COR-L47 (cell line): ENCODE results near the gene KRT76.
"Not testable (repeated sequence)": the region's sequence is repeated elsewhere in the genome, so short reads cannot be mapped to it uniquely, and the experiment has no call there.

Experiments
- DNase-seq: peaks from one replicate; lab custom pipeline; 2025; lab: John Stamatoyannopoulos, UW

KRT76 gene

DNA sequence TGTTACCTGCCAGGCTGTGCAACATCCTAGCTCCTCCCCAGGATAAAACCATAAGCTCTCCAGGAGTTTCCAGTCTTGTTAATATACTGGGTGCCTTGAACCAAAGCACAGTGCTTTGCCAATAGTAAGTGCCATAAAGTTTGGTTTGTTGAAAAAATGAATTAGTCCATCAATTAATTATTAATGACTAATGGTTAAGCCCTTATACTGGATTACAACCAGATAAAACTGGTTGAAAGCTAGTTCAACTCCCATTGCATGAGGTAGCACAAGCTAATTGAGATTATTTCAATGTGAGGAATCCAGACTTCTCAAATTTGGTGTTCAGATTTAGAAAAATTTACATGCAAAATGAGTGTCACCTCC is 20.4 kb upstream of the KRT76 start:
- DNase-seq, result no peak

DNA sequence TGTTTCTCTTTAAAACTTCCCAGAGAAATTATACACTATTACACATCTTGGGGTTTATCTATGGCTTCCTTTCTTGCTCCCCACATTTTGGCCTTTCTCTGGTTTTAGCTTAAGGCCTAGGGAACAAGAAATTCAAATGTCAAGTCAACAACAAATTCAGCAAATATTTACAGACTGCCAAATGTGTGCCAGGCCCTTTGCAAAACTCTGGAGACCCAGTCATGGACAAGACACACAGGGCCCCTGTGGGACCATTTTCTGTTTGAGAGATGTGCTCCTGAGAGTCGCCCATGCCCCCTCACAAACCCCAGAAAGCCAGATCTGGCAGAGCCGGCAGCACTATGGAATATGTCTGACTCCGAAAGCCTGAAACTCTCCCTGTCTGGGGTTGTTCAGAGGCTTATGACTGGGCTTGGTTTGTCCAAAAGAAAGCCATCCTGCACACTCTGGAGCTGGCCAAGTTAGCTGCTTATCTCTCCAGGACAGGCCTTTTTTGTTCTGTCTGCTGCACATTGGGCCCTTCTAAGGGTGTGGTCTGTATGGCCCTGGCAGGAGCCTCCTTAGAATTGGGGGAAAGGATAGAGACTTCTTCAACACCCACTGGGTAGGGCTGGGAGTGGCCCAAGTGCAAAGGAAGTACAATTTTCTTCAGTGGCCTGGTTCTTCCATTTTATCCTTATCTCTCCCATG is 19.8 kb upstream of the KRT76 start:
- DNase-seq, result no peak

DNA sequence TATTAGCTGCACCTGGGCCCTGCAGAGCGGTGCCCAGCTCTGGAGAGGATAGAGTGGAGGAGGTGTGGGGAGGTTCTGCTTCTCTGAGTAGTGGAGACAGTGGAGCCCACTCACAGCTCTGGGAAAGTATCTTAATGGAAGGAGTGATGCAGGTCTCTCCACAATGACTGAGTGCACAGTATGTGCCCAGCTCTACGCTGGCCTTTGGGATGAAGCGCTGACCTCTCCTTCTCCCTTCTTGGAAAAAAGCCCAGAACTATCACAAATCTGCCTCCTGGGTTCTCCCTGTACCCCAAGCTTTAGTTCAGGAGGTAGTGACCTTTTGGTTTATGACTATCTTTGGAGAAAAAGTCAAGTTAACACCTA is 19.3 kb upstream of the KRT76 start:
- DNase-seq, result no peak

DNA sequence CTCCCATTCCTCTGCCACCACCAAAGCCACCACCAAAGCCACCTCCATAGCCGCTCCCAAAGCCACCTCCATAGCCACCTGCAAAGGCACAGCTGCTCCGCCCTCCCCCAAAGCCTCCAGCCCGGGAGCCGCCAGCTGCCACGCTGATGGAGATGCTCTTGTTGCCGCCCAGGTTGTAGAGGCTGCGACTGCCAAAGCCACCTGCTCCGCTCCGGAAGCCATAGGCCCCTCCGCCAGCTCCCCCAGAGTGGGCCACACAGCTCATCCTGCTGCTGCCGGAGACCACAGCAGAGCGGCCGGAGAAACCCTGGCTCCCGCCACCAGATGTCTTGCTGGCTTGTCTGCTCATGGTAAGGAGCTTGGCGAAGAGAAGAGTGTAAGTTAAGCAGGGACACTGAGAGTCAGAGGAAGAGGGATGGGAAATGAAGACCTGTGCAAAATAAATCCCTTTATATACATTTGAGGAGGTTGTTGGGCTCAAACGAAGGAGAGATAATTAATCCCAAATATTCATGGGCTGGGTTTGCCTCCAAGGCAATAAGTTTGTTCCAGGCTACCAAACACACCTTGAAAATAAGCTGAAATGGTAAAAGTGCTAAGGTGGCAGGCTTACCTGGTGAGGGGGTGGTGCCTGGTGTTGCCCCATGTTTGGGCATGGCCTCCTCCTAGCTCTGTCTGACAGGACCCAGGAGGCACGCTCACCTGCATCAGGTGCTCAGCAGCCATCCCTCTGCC is 18.7 kb upstream of the KRT76 start, which contains the start of gene KRT3:
Gene KRT3, minus strand, starts transcription at position 424 of the 735 bp plus-strand sequence. Its CDS starts 75 bp downstream, at position 349.
- no peak for DNase-seq

DNA sequence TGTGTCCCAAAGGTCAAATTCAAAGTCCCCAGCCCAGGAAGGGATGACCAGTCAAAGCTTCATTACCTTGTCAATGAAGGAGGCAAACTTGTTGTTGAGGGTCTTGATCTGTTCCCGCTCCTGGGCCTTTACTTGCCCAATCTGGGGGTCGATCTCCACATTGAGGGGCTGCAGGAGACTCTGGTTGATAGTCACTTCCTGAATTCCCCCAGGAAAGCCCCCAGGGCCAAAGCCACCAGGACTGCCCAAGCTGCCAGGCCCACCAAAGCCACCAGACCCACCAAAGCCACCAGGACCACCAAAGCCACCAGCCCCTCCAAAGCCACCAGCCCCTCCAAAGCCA is 18.2 kb upstream of the KRT76 start:
- not testable (repeated sequence) for DNase-seq

DNA sequence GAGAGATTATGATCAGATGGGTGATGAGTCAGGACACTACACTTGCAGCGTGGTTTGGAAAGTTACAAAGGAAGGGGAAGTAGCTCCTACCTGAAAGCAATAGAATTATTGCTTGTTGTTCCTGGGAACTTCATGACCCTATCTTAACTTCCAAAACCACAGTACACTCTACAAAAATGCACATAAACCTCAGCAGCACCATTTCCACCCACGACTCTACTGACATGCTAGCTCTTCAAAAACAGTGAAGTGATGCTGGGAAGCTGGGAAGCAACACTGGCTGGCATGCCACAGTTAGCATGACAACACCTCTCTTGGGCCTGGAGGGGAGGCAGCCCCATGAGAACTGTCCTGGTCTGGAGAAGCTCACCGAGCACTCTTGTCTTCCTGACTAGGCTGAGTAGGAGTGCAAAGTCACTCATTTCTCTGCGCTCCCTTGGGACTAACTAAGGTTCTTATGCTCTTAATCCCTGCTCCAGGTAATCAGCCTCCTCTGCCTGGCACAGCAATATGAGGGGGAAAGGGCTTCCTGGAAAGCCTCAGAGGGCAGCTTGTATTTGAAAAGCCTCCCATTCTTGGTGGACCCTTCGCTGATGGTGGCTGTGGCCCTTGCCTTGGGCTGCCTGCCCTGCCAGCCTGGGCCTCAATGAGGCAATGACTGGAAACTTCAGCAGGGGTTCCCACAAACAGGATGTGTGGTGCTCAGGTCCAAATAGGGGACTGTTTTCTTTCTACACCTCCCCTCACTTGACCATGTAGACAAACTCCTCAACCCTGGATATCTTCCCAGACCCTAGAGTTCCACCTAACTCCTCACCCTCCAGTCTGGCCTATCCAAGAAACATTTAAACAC is 17.6 kb upstream of the KRT76 start:
- DNase-seq, result no peak

DNA sequence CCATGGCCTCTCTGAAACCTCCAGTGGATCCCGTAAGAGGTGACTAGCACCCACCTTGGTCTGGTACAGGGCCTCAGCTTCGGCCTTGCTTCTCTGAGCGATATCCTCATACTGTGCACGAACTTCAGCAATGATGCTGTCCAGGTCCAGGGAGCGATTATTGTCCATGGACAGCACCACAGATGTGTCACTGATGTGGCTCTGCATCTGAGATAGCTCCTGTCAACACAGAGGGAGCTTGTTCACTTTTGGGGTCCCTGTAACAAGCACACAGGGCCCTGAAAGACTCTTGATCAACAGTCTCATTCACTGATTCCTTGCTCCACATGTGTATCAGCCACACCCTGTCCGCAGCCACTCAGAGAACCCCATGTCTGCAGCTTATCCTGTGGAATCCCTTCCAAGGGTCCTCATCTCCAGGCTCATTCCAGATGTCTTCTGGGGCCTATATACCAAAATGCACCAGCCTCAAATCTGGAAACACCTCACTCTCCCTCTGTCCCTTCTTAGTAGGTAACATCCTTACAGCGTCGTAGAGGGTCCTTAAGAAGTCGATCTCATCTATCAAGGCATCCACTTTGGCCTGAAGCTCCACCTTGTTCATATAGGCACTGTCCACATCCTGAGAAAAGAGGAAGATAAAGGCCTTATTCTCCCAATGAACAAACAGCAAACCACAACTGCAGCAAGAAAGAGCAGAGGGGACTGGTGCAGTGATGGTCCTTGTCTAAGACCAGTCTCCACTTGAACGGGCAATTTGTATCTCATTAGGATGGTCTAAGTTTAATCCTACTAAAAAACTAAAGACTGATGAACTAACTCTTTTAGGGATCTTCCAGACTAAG is 15.3 kb upstream of the KRT76 start:
- DNase-seq, result no peak

DNA sequence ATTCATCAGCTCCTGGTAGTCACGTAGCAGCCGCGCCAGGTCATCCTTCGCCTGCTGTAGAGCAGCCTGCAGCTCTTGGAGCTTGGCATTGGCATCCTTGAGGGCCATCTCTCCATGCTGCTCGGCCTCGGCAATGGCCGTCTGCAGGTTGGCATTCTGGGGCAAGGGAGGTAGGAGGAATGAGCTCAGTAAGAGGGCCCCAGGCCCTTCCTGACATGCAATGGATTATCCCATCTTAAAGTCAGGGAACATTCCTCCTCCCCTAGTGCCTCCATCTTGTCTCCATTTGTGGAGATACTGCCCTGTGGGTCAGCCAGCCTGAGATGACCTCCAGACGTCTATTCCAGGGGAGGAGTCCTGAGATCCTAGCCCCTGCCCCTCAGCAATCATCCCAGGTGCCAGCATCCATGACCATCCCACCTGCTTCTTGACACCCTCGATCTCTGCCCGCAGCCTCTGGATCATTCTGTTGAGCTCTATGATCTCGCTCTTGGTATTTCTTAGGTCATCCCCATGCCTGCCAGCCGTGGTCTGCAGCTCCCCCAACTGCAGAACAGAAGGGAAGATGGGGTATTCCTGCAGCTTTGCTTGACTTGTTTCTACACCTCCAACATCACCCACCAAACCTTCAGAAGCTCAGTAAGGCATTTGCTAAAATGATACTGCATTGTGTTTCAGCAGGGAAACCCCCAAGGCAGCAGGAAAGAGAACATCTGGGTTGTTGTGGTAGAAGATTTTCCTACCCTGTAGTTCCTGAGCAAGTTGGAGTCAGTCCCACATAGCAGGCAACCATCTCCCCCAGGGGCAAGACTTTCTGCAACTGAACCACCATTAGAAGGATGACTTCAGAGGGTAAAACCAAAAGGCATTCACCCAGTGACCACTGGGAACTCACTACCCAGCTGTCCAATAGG is 14.4 kb upstream of the KRT76 start:
- DNase-seq, result no peak

DNA sequence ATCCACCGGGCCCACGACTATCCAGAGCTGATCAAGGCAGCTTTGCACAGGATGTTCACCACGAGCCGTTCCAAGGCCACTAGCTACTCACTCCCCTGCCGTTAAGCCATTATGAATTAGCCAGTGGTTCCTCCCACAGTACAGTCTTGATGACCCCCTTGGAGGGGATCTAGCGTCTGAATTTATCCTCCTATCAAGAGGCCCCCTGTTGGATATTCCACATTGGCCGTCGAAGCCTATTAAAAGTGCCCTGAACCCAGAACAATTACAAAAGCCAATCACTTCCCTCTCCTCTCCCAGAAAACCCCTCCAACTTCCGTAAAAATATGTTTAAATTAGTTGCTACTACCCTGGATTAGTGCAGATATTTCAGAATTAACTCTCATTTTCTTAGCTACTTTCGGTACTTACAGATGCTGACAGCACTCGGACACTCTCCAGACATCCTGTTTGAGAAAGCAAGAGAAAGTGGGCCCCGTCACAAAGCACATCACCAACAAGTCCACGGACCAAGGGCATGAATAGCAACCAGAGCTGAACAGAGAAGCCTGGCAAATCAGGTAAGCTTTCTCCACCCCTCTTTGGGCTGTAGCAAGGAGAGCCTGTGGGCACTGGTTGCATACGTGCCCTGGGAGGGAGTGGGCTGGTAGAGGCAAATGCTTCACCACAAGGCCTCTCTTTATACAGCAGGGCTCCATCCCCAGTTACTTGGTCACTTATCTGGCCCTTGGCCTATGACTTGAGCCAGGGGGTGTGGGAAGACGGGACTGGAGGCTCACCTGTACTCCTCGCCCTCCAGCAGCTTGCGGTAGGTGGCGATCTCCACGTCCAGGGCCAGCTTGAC is 13.5 kb upstream of the KRT76 start:
- no peak for DNase-seq

DNA sequence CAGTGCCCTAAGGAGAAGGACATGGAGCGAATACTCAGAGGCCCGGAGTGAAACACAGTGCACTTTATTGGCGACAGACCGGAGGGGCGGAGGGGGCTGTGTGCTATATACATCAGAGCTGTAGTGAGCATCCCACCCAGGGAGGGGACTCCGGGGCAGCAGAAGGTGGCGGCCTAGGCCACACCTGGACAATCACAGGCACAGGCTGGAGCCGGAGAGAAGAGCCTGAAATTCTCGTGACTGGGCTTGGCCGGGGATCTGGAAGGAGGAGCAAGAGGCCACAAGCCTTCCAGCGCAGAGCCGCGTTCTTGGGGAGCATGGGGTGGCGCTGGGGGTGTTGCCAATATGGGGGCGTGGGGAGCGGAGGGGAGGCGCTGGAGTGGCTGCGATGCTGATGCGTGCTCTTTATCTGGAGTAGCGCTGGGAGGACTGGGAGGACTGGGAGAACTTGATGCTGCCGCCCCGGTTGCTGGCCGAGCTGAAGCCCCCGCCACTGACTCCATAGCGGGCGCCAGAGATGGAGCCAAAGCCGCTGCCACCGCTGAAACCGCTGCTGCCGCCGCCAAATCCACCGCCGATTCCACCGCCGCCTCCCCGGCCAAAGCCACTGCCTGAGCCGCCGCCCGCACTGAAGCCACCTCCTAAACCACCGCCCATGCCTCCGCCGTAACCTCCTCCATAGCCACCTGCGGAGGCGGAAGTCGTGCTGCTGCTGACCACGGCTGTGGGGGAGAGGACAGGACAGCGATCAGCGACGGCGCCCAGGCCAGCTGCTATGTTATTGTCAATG is 12.7 kb upstream of the KRT76 start:
- DNase-seq, result no peak

DNA sequence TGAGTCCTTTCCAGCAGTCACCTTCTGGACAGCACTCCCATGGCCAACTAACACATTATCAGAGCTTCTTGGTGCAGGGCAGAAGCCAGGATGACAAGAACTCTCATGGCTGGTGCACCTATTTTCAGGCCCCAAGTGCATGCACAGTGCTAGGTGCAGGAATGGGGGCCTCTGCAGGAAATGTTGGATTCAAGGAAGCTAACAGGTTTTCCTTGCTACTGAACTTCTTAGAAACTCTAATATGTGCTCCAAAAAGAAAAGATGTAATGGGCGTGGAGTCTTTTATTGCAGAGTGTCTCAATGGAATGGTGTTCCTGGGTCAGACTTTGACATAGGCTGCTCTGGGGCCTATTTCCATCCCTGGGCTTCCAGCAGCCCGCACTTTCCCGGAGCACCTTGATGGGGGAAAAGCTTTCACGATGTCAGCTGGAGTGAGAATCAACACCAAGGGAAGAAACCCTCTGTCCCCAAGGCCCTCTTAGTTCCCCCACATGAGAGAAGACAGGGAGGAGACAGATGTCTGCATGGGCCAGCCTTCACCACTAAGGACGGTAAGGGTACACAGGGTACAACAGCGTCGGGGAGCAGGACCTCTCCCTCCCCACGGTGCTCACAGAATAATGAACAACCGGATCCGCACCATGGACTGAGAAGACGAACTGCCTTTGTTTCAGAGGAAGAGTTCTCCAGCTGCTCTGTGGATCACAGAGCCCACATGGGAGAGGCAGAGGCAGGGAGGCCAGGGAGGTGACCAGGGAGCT is 11.9 kb upstream of the KRT76 start:
- no peak for DNase-seq

DNA sequence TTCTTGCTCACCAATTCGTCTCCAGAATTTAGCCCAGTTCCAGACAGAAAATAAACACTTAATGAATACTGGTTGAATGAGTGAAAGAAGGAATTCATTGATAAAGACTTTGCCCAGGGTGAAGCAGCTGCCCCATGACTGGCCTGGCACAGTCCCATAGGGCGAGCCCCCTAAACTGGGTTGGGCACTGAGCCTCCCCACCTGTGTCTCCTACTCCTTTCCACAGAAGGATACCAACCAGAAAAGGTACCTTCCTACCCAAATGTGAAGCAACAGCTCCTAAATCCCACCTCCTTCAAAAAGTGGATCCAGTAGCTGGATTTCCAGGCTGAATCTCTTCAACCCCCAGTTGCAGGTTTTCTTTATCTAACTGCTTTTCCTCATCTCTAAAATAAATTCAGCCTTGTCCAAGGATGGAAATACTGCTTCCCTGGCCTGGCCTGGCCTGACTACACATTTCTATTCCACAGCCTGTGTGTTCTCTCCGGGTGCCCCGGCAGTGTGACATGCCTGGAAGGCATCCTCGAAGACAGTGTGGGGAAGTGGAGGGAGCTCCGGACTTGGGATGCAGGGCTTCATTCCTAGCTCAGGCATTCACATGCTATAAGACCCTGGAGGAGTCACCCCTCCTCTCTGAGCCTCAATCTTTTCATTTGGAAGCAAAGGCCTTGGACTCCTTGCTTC is 11.2 kb upstream of the KRT76 start:
- no peak for DNase-seq

DNA sequence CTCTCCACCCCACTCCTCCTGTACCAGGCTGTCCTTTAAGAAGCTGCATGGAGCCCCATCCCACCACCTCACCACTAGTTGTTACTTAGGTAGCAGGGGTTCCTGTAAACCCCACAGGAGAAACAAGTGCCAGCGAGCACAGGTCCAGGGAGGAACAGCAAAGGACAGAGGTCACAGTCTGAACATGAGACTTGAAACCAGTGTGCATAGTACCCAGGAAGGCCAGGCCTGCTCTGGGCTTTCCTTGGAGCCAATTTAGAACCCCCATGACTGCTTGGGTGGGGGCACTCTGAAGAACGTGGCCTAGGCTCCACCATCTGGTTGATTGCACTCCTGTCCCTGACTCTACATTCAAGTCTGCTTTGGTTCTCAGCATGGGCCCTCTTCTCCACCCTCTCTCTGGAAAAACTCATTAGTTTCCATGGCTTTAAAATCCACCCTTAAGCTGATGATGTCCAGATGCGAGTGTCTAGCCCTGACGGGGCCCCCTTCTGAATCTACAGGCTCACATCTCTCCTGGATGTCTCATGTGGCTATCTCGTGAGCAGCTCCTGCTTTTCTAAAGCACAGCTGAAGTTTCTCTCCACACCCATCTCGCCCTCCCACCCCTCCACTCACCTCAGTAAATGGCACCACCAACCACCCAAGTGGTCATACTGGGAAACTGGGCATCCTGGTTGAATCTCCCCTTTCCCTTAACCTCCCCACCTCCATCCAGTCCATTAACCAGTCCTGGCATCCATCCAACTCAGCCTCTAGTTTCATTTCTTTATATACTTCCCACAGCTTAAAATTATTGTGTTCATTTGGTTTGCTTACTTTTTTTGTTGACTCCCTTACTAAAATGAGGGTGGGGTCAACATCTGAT is 10.4 kb upstream of the KRT76 start:
- DNase-seq, result peak; percentile 21

DNA sequence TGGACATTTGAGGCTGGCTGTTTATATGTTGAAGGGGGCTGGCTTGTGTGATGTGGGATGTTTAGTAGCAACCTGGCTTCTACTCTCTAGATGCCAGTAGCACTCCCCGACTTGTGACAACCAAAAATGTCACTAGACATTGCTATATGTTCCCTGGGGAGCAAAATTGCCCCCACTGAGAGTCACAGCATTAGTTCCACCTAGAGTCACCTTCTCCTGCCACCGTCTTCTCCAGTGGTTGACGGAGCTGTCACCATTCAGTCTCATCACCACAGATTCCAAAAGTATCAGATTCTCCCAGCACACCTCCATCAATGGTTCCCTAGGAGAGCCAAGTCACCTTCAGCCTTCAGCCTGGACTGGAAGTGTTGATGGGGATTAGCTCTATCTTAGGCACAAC is 7.8 kb upstream of the KRT76 start:
- DNase-seq, result no peak

DNA sequence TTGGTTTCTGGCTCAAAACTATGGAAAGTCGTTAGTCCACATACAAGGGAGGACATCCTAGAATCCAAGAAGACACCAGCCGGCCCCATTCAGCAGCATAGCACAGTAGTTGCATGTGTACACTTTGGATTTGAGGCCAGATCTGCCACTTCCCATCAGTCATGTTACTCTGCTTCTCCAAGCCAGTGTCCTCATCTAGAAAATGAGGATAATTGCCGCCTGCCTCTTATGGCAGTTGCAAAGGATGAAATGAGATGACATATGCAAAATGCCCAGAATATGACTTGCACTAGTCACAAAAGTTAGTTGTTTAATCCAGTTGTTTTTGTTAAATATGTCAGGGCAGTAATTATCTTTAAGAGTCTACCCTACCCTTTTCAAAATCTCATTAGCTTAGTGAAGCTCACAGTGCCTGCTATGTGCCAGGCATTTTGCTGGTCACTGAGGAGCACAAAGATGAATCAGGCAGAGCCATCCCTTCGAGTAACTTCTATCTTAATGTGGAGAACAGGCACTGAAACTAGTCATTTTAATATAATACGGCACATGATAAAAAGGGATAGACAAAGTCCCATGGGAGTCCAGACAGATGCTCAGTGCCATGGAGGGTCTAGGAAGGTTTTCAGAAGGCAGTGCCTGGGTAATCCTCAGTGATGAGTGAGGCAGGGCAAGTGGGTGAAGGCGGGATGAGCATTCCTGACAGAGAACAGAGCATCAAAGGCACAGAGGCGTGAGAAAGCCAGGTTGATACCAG is 6.6 kb upstream of the KRT76 start:
- DNase-seq, result no peak

DNA sequence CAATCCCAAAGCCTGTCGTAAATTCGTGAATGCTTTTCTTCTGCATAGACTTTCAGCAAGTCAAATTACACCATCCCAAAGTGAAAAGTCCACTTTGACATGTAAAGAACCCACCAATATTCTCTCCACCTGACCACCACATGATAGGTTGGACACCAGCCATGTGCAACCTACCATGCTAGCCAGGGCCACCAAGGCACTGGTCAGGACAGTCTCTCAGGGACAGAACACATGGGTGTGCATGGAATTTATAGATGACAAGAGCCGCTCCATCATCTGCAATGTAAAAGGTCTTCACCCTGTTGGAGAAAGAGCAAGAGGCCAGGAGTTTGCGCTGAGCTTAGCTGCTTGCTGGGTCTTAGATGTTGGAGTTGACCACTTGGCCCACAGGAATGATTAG is 5.4 kb upstream of the KRT76 start:
- DNase-seq, result no peak
